Neural cell (in vitro differentiated cells): ENCODE data around the gene NR1I3. TPM values are rescaled to one million over a fixed set of nuclear protein-coding genes. Genes with fewer than 3 reads are reported as not detected.

Experiments
- H2AFZ ChIP-seq: fragments of 200-600, 300-800 bp; sonication (generic), shearing (Covaris generic); 2 replicates; pipeline ENCODE4 v1.6.0; 2014; ENCODE audit warnings: low read depth, mild to moderate bottlenecking, antibody characterized with exemption, low read length, moderate library complexity
- H3F3A ChIP-seq: fragments of 200-600 bp; shearing (Covaris generic); 2 replicates; pipeline ENCODE4 v1.6.1; 2016; ENCODE audit warnings: mild to moderate bottlenecking, moderate library complexity, mixed read lengths, antibody characterized with exemption, low read length; ENCODE audit not compliant: insufficient read depth, poor library complexity, severe bottlenecking
- H3K27ac ChIP-seq: fragments of 200-600, 300-800 bp; sonication (generic), shearing (Covaris generic); 2 replicates; pipeline ENCODE4 v1.5.1; 2014; ENCODE audit warnings: mild to moderate bottlenecking, low read length, moderate library complexity
- H3K27me3 ChIP-seq: fragments of 300-800, 200-600 bp; sonication (generic), shearing (Covaris generic); 2 replicates; pipeline ENCODE4 v1.6.0; 2014; ENCODE audit warnings: mild to moderate bottlenecking, low read depth, low read length, moderate library complexity; ENCODE audit not compliant: insufficient read depth
- H3K36me3 ChIP-seq: fragments of 300-800, 200-600 bp; sonication (generic), shearing (Covaris generic); 2 replicates; pipeline ENCODE4 v1.5.1; 2014; ENCODE audit warnings: mild to moderate bottlenecking, antibody characterized with exemption, low read length, moderate library complexity; ENCODE audit not compliant: insufficient read depth
- H3K4me2 ChIP-seq: fragments of 300-800, 200-600 bp; sonication (generic), shearing (Covaris generic); 2 replicates; pipeline ENCODE4 v1.6.0; 2014; ENCODE audit warnings: mild to moderate bottlenecking, low read length
- H3K4me3 ChIP-seq: fragments of 300-800, 200-600 bp; sonication (generic), shearing (Covaris generic); 2 replicates; pipeline ENCODE4 v1.5.1; 2014; ENCODE audit warnings: mild to moderate bottlenecking, low read length, moderate library complexity
- H3K79me2 ChIP-seq: fragments of 200-600 bp; shearing (Covaris generic); replicated peaks from 2 replicates; pipeline ENCODE4 v1.6.0; 2014; ENCODE audit warnings: mild to moderate bottlenecking, low read length, moderate library complexity; ENCODE audit not compliant: insufficient read depth
- H3K9ac ChIP-seq: fragments of 300-800, 200-600 bp; sonication (generic), shearing (Covaris generic); 2 replicates; pipeline ENCODE4 v1.6.1; 2016; ENCODE audit warnings: mild to moderate bottlenecking, low read length, mixed read lengths
- H3K9me2 ChIP-seq: fragments of 200-600 bp; shearing (Covaris generic); 2 replicates; pipeline ENCODE4 v1.6.1; 2016; ENCODE audit warnings: mild to moderate bottlenecking, low read length, mixed read lengths; ENCODE audit not compliant: insufficient read depth
- H3K9me3 ChIP-seq: fragments of 200-600, 300-800 bp; sonication (generic), shearing (Covaris generic); 2 replicates; pipeline ENCODE4 v1.6.1; 2016; ENCODE audit warnings: mild to moderate bottlenecking, mixed run types, low read length, moderate library complexity, mixed read lengths
- H4K20me1 ChIP-seq: fragments of 200-600 bp; shearing (Covaris generic); 2 replicates; pipeline ENCODE4 v1.6.1; 2016; ENCODE audit warnings: mild to moderate bottlenecking, mixed run types; ENCODE audit not compliant: insufficient read depth
- EP300 ChIP-seq: fragments of 450-650 bp; conservative IDR thresholded peaks from 2 replicates; pipeline ENCODE4 v1.6.1; 2014; ENCODE audit warnings: antibody characterized with exemption, mild to moderate bottlenecking, moderate library complexity; ENCODE audit not compliant: poor library complexity, severe bottlenecking
- EZH2 ChIP-seq: fragments of 200-600, 300-800 bp; shearing (Covaris generic), sonication (generic); IDR thresholded peaks from 2 replicates; pipeline ENCODE4 v1.6.1; 2014; ENCODE audit warnings: antibody characterized with exemption, low read length, borderline replicate concordance, mild to moderate bottlenecking; ENCODE audit not compliant: insufficient read depth, poor library complexity, severe bottlenecking
- MXI1 ChIP-seq: fragments of 450-650 bp; conservative IDR thresholded peaks from 2 replicates; pipeline ENCODE4 v1.6.1; 2014; ENCODE audit warnings: antibody characterized with exemption, mild to moderate bottlenecking; ENCODE audit not compliant: poor library complexity, severe bottlenecking
- POLR2AphosphoS5 ChIP-seq: IDR thresholded peaks from 2 replicates; pipeline ENCODE4 v1.6.1; 2012
- RAD21 ChIP-seq: fragments of 450-650 bp; conservative IDR thresholded peaks from 2 replicates; pipeline ENCODE4 v1.6.1; 2014; ENCODE audit warnings: antibody characterized with exemption, mild to moderate bottlenecking, moderate library complexity
- SMC3 ChIP-seq: fragments of 450-650 bp; conservative IDR thresholded peaks from 2 replicates; pipeline ENCODE4 v1.6.1; 2014; ENCODE audit warnings: antibody characterized with exemption, mild to moderate bottlenecking, moderate library complexity; ENCODE audit not compliant: poor library complexity
- TAF1 ChIP-seq: IDR thresholded peaks from 2 replicates; pipeline ENCODE4 v1.6.1; 2012; ENCODE audit warnings: low read depth
- polyA plus RNA-seq: library from polyadenylated mRNA; depleted of rRNA; stranded (reverse); fragments of >200 nt; gene quantifications from 2 replicates; pipeline ENCODE4 v1.2.3, GENCODE V29; 2014
- TF ChIP-seq, protein P1 (sequence below): IDR thresholded peaks from 2 replicates; pipeline ENCODE4 v1.6.1; 2012; ENCODE audit warnings: borderline replicate concordance
- TF ChIP-seq, protein P2 (sequence below): fragments of 450-650 bp; IDR thresholded peaks from 2 replicates; pipeline ENCODE4 v1.5.1; 2014; ENCODE audit warnings: antibody characterized with exemption, mild to moderate bottlenecking, moderate library complexity; ENCODE audit not compliant: poor library complexity, severe bottlenecking

The NR1I3 gene
- polyA plus RNA-seq, 1 donor from 2014 or later: not detected

DNA sequence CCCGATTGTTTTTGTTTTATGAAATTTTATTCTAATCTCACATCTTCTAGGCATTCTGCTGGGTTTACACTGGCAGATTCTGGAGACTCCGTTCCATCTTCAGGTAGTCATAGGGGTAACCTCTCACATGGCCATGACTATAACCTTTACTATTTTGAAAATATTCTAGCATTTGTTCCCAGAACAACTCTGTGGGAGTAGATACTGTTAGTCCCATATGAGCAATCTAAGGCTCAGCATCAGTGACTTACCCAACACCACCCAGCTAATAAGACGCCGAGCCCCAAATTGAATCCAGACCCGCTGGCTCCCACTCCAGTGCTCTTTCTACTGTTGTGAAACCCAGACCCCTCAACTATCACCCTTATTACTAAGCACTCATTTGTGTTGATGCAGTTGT is 49.0 kb downstream of the NR1I3 start:
- H2AFZ ChIP-seq: no peak overlapping the region
- no peaks in the 10 kb centered on the region for H3F3A ChIP-seq
- TF ChIP-seq RAD21: no peak
- TF ChIP-seq, protein P1, sequence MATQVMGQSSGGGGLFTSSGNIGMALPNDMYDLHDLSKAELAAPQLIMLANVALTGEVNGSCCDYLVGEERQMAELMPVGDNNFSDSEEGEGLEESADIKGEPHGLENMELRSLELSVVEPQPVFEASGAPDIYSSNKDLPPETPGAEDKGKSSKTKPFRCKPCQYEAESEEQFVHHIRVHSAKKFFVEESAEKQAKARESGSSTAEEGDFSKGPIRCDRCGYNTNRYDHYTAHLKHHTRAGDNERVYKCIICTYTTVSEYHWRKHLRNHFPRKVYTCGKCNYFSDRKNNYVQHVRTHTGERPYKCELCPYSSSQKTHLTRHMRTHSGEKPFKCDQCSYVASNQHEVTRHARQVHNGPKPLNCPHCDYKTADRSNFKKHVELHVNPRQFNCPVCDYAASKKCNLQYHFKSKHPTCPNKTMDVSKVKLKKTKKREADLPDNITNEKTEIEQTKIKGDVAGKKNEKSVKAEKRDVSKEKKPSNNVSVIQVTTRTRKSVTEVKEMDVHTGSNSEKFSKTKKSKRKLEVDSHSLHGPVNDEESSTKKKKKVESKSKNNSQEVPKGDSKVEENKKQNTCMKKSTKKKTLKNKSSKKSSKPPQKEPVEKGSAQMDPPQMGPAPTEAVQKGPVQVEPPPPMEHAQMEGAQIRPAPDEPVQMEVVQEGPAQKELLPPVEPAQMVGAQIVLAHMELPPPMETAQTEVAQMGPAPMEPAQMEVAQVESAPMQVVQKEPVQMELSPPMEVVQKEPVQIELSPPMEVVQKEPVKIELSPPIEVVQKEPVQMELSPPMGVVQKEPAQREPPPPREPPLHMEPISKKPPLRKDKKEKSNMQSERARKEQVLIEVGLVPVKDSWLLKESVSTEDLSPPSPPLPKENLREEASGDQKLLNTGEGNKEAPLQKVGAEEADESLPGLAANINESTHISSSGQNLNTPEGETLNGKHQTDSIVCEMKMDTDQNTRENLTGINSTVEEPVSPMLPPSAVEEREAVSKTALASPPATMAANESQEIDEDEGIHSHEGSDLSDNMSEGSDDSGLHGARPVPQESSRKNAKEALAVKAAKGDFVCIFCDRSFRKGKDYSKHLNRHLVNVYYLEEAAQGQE: no peak
- TF ChIP-seq SMC3: no peak
- TF ChIP-seq TAF1: no peak
- TF ChIP-seq MXI1: no peak
- no peak for TF ChIP-seq EP300
- TF ChIP-seq, protein P2, sequence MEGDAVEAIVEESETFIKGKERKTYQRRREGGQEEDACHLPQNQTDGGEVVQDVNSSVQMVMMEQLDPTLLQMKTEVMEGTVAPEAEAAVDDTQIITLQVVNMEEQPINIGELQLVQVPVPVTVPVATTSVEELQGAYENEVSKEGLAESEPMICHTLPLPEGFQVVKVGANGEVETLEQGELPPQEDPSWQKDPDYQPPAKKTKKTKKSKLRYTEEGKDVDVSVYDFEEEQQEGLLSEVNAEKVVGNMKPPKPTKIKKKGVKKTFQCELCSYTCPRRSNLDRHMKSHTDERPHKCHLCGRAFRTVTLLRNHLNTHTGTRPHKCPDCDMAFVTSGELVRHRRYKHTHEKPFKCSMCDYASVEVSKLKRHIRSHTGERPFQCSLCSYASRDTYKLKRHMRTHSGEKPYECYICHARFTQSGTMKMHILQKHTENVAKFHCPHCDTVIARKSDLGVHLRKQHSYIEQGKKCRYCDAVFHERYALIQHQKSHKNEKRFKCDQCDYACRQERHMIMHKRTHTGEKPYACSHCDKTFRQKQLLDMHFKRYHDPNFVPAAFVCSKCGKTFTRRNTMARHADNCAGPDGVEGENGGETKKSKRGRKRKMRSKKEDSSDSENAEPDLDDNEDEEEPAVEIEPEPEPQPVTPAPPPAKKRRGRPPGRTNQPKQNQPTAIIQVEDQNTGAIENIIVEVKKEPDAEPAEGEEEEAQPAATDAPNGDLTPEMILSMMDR: no peak
- TF ChIP-seq EZH2: no peak
- no peak for TF ChIP-seq POLR2AphosphoS5
- H3K9me3 ChIP-seq: no peaks in the 10 kb centered on the region
- H3K36me3 ChIP-seq: no peaks in the 10 kb centered on the region
- H3K9me2 ChIP-seq: no peaks in the 10 kb centered on the region
- H3K9ac ChIP-seq: no peak overlapping the region
- H3K4me3 ChIP-seq: no peak overlapping the region
- no peaks in the 10 kb centered on the region for H4K20me1 ChIP-seq
- H3K27me3 ChIP-seq: no peaks in the 10 kb centered on the region
- no peak overlapping the region for H3K4me2 ChIP-seq
- H3K27ac ChIP-seq: no peak overlapping the region
- H3K79me2 ChIP-seq: no peaks in the 10 kb centered on the region

DNA sequence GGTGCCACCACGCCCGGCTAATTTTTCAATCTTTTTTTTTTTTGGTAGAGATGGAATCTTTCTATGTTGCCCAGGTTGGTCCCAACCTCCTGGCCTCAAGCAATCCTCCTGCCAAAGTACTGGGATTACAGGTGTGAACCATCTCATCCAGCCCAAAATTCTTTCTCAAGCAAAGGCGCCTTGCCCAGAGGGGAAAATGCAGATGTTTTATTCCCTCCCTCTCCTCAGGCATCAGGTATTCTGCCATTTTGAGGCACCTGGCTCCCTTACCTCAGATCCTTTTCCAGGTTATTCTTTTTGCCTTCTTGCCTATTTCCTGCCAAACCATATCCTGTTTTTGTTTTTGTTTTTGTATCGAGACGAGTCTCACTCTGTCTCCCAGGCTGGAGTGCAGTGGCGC is 49.6 kb downstream of the NR1I3 start:
- no peaks in the 10 kb centered on the region for H3K9me2 ChIP-seq
- no peaks in the 10 kb centered on the region for H3K9me3 ChIP-seq
- H3K36me3 ChIP-seq: no peaks in the 10 kb centered on the region
- TF ChIP-seq EP300: no peak
- no peak for TF ChIP-seq SMC3
- no peak for TF ChIP-seq EZH2
- no peak for TF ChIP-seq MXI1
- TF ChIP-seq, protein P1: no peak
- TF ChIP-seq POLR2AphosphoS5: no peak
- TF ChIP-seq, protein P2: no peak
- no peak for TF ChIP-seq RAD21
- no peak for TF ChIP-seq TAF1
- no peak overlapping the region for H2AFZ ChIP-seq
- H3K9ac ChIP-seq: no peak overlapping the region
- H3K27me3 ChIP-seq: no peaks in the 10 kb centered on the region
- H4K20me1 ChIP-seq: no peaks in the 10 kb centered on the region
- H3K4me3 ChIP-seq: no peak overlapping the region
- H3K79me2 ChIP-seq: no peaks in the 10 kb centered on the region
- no peaks in the 10 kb centered on the region for H3F3A ChIP-seq
- H3K4me2 ChIP-seq: no peak overlapping the region
- H3K27ac ChIP-seq: no peak overlapping the region
